Activated effector memory CD4-positive, alpha-beta T cell treated with anti-CD3 and anti-CD28 coated beads, Interleukin-2, amount 50 U/mL, for 16 hours (primary cell): Measurements from ENCODE around the gene ATP6V1E1.
"Not testable (repeated sequence)": the region's sequence is repeated elsewhere in the genome, so short reads cannot be mapped to it uniquely, and the experiment has no call there.

ENCODE experiments used
- DNase-seq: peaks from one replicate; pipeline ENCODE4 v3.0.0-alpha.2; 2020

The ATP6V1E1 gene

DNA sequence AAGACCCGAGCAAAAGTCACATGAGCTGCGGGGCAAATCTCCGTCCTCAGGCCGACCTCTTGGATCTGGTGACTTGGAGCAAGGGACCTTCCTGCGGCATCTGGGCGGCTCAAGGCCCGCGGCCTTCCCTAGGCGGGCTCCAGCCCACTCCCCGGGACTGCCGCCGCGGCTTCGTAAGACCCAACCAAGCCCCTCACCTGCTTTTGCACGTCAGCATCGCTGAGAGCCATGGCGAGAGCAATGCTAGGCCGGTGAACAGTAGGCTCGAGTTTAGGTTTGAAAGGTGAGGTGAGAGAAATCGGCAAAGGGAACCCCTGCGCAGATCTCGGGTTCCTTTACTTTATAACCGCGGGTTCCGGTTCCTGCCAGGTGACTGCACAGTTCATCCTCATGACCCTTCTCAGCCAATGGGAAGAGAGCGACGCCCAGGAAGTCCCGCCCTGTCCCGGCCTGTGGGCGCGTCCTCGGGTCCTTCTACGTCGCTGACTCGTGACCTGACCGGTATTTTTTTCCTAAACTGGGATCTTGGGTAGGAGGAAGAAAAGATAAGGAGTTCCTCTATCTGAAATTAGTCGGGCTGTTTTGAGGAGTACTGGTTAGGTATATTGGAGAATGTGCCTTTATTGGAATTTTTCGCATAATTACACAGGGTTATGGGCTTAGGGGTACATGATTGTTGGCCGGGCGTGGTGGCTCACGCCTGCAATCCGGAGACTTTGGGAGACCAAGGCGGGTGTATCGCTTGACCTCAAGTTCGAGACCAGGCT, at the start of gene ATP6V1E1:
Gene ATP6V1E1, minus strand, starts transcription at position 344 of the 767 bp plus-strand sequence. Its CDS starts 114 bp downstream, at position 230.
- DNase-seq = peak; percentile 99

DNA sequence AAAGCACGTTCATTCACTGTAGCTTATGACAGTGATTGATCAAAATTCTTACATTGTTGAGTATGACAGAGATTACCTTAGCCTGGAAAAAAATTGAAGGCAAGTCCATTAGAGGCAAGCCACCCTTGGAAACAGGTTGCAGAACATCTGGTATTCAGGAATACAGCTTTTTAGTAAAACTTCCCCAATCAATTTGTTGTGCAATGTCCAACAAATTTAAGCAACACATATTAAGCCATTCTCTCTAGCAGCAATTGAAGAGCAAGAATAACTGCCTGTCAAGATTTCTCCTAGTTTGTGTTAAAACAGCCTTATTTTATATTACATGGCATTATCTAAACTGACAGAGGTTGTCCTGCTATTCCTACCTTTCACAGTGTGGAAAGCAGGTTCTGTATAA, 47.0 kb upstream of the ATP6V1E1 start:
- no peak for DNase-seq

DNA sequence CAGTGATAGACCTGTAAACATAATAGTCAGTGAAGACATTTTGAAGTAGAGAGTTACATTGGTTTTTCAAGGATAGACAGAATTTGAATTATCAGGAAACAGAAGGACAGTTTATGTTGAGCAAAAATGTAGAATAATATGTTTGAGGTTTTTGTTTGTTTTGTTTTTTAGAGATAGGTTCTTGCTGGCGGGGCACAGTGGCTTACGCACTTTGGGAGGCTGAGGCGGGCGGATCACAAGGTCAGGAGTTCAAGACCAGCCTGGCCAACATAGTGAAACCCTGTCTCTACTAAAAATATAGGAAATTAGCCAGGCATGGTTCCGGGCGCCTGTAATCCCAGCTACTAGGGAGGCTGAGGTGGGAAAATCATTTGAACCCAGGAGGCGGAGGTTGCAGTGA, 45.6 kb upstream of the ATP6V1E1 start:
- DNase-seq = no peak

DNA sequence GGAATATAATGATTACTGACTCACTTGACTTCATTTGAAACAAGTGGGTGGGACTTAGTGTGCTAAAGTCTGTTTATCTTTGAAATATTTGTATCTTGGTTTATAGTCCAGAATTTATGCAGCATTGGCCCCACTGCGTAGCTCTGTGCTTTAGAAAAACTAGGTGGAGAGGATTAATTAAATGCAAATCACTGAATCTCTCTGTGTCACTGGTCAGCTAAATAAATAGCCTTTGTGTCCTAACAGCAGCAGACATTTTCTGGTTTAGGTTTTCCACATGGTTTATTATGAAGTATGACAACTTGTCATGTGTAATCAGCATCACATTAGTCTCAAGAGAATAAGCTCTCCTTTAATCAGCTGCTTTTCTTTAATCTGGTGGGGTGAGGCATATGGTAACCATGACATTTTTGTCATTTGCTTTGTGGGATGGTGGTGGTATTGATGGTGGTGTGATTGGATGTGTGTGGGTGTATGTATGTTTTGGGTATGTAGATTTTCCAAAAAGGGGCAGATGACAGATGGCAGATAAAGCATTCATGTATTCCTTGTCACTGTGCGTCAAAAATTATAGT, 44.0 kb upstream of the ATP6V1E1 start:
- DNase-seq = no peak

DNA sequence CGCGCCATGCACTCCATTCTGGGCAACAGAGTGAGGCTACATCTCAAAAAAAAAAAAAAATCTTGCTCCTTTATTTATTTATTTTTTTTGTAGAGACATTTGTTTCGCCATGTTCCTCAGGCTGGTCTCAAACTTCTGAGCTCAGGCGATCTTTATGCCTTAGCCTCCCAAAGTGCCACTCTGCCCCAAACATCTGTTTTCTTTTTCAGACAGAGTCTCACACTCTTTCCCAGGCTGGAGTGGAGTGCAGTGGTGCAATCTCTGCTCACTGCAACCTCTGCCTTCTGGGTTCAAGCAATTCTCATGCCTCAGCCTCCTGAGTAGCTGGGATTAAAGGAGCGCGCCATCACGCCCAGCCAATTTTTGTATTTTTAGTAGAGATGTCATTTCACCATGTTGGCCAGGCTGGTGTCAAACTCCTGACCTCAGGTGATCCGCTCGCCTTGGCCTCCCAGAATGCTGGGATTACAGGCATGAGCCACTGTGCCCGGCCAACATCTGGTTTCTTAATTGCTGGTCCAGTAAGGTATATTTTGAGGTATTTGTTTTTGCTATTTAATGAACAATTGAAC, 43.1 kb upstream of the ATP6V1E1 start:
- not testable (repeated sequence) for DNase-seq

DNA sequence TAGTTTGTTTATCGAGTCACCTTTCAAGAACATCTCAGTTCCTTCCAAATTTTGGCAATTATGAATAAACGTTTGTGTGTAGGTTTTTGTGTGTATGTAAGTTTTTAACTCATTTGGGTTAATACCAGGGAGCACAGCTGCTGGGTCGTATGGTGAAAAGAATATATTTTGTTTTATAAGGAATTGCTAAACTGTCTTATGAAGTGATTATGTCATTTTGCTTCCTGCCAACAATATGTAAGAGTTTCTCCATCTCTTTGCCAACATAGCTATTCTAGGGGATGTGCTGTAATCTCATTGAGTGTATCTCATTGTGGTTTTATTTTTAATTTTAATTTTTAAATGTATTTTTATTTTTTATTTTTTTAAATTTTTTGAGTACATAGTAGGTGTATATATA, 37.3 kb upstream of the ATP6V1E1 start:
- no peak for DNase-seq

DNA sequence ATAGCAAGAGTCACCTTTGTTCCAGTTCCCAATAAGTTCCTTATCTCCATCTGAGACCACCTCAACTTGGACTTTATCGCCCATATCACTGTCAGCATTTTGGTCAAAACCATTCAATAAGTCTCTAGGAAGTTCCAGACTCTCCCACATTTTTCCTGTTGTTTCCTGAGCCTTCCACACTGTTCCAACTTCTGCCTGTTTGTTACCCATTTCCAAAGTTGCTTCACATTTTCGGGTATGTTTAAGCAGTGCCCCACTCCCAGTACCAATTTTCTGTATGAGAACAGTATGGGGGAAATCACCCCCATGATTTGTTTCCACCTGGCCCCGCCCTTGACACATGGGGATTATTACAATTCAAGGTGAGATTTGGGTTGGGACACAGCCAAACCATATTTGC, 36.7 kb upstream of the ATP6V1E1 start:
- DNase-seq = no peak

DNA sequence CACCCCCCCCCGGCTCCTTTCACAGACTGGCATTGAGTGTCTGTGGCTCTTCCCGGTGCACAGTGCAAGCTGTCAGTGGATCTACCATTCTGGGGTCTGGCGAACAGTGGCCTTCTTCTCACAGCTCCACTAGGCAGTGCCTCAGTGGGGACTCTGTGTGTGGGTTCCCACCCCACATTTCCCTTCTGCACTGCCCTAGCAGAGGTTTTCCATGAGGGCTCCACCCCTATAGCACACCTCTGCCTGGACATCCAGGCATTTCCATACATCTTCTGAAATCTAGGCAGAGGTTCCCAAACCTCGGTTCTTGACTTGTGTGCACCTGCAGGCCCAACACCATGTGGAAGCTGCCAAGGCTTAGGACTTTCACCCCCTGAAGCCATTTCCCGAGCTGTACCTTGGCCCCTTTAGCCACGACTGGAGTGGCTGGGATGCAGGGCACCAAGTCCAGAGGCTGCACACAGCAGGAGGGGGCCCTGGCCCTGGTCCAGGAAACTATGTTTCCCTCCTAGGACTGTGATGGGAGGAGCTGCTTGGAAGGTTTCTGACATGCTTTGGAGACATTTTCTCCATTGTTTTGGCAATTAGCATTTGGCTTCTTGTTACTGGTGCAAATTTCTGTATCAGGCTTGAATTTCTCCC, 36.0 kb upstream of the ATP6V1E1 start:
- no peak for DNase-seq

DNA sequence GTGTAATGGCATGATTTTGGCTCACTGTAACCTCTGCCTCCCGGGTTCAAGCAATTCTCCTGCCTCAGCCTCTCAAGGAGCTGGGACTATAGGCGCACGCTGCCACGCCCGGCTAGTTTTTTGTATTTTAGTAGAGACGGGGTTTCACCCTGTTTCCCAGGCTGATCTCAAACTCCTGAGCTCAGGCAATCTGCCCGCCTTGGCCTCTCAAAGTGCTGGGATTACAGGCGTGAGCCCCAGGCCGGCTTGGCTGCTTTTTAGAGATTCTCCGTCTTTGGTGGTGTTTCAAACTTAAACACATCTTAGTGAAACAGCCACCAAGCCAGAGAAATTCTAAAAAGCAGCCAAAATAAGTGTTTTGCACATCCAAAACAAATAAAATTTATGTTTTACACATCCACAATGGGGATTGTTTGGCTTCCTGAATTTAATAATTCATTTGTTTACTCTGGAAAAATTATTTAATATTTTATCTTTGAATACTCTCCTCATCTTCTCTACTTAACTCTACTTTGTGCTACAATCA, 28.4 kb upstream of the ATP6V1E1 start:
- no peak for DNase-seq

DNA sequence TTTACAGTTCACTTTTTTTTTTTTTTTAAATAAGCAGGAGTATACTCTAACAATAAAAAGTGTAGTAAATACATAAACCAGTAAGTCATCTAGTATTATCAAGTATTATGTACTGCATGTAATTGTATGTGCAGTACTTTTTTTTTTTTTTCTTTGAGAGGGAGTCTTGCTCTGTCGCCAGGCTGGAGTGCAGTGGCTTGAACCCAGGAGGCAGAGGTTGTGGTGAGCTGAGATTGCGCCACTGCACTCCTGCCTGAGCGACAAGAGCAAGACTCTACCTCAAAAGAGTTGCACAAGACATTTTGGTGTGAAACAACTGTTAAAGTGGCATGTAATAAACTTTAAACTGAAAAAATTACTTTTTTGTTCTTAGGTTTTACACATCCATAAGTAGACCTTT, 26.7 kb upstream of the ATP6V1E1 start:
- no peak for DNase-seq

DNA sequence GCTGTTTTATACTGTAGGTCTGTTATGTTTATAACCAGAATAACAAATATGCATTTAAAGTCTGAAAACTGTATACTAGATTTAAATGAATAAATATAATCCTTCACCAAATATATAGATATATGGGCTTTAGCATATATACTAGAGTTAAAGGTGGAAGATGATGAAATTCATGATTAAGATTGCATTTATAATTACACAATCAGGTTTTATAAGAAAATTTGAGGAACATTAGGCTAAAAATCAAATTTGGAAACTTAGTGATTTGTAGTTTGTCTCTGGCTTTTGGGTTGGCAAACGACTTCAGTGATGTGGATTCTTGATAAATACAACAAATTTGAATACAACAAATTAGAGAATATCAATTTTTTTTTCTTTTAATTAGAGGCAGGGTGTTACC, 20.0 kb upstream of the ATP6V1E1 start:
- no peak for DNase-seq

DNA sequence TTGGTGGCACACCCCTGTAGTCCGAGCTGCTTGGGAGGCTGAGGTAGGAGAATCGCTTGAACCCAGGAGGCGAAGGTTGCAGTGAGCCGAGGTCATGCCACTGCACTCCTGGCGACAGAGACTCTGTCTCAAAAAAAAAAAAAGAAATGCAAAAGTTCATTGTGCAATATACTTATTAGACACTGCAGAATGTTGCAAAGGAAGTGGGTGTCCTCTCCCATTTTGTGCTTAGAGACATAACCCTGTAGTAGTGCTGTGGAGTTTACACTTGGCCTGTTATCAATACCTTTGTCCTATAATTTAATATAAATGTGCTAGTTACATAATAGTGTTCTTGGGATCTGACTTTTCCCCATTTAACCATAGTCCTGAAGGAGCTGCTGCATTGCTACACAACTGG, 19.4 kb upstream of the ATP6V1E1 start:
- no peak for DNase-seq

DNA sequence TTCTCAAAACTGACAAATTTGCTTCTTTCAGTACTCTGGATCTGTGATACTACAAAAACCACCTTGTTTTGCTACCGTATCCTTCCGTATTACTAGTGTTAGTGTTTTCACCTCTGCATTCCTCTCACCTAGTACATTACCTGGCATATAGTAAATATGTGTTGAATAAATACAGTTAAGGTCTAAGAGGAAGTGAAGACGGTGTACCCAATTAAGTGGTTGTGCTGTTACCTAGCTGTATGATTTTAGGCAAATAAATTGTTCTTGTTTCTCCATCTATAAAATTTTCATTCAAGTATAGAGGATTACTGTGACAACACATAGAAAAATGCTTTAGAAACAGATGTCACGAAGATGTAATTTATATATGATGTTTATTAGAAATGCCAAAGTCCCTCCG, 18.9 kb upstream of the ATP6V1E1 start:
- DNase-seq = no peak

DNA sequence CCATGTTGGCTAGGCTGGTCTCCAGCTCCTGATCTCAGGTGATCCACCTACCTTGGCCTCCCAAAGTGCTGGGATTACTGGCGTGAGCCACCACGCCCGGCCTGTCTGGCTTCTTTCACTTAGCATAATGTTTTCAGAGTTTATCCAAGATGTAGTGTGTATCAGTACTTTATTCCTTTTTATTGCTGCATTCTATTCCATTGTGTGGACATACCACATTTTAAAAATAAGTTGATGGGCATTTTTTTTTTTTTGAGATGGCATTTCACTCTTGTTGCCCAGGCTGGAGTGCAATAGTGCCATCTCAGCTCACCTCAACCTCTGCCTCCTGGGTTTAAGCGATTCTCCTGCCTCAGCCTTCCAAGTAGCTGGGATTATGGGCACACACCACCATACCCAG, 13.8 kb upstream of the ATP6V1E1 start:
- not testable (repeated sequence) for DNase-seq

DNA sequence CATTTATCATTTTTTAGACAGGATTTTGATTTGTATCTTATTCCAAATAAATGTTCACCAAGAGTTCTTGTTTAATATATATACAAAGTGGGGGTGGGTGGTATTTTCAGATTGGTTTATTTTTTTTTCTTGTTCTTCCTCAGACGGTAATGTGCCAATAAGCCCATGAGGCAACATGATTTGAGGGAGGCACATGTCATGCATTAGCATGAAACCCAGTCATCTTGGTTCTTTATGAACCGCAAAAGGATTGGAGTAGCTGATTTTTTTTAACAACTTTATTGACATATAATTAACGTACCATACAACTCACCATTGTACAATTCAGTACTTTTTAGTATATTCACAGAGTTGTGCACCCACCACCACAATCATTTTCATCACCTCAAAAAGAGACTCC, 12.7 kb upstream of the ATP6V1E1 start:
- DNase-seq = no peak

DNA sequence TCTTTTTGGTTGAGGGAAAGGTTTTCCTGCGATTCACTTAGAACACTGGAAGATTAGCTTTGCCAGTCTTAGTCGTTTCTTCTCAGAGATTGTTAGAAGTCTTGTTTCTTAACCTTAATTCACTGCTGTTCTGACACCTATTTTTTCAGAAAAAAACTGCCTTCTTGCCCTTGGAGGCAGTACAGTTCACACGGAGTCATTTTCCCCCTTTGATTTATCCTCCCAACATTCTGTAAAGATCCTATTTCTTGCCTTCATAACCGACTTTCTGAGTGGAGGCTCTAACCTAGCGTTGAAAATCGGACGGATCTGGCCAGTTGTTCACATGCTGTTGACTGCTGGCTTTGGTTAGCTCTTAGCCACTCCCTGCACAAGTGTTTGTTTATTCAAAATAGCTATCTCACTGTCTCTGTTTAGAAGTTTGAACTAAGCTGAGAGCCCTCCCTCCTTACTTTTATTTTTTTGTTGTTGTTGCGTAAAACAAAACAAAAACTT, 10.7 kb upstream of the ATP6V1E1 start:
- peak; percentile 60 for DNase-seq

DNA sequence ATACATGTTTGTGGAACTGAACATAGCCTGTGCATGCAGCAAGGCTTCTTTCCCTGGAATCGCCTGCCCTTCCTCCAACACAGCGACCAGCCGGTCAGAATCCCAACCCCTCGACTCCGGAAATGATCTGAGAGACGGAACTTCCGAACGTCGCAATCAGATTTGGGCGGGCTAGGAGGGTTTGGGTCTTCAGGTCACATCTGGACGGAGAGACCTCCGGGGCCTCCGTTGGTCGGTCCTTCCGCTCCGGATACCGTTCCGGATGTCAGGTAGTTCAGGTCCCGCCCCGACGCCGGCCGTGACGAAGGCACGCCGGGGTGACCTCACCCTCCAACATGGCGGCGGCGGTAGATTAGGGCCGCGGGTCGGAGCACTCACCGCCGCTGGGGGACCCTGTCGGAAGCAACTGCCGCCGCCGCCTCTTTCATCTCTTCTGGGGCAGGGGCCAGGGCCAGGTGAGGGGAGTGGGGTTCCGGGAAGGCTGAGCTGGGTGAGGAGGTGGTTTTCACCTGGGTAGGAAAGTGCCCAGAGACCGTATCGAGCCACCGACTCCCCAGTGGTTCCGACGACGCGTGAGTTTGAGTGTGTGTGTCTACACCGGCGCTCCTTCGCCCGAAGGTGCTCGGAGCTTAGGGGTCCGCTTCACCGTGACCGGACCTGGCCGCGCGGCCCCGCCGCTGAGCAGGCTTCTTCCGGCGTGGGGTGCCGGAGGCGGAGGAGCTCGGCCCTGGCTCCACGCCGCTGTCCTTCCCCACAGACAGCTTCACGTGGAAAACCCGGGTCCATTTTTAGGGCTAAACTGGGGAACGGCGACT, 10.1 kb upstream of the ATP6V1E1 start, which contains the start of gene BCL2L13:
Gene BCL2L13, plus strand, starts transcription at position 326 of the 815 bp plus-strand sequence. CDS start 16,955 bp downstream, outside the sequence.
- DNase-seq = peak; percentile 96

DNA sequence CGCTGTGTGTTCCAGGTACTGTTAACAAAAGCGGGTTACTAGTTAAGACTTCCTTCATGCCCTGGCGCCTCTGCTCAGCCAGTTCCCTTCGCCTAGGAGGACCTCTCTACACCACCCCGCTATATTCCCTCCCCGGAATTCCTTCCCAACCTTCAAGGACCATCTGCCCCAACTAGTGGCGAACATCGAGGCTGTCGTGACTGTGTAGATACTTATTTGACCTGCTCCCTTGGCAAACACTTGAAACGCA, 9.6 kb upstream of the ATP6V1E1 start:
- DNase-seq = no peak

DNA sequence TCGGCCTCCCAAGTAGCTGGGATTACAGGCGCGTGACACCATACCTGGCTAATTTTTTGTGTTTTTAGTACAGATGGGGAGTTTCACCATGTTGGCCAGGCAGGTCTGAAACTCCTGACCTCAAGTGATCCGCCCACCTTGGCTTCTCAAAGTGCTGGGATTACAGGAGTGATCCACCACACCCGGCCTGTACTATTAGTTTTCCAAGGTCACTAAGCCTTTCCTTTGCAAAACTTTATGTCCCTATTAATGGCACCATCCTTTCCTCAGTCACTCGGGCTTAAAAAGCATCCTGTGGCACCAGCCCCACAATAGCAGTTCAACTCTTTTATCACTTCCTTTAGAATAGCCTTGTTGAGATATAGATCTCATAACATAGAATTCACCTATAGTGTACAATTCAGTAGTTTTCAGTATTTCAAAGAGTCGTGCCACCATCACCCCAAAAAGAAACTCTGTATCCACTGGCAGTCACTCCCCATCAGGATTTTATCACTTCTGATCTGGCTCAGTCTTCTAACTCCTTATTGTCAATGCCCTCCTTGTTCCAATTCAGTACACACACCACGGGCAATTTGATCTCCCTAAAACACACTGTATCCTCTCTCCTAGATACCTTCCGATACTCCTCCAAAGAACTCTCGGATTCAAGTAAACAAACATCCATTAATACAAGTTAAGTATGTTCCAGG, 9.1 kb upstream of the ATP6V1E1 start:
- DNase-seq = peak; percentile 24

DNA sequence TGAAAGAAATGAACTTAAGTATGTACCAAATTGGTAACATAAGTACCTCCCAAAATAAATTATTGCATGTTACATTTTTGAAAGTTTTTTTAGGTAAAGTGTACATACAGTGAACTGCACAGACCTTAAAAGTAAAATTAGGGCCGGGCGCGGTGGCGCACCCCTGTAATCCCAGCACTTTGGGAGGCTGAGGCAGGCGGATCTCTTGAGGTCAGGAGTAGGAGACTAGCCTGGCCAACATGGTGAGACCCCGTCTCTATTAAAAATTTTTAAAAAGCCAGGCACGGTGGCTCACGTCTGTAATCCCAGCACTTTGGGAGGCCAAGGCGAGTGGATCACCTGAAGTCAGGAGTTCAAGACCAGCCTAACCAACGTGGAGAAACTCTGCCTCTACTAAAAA, 8.3 kb upstream of the ATP6V1E1 start:
- peak; percentile 38 for DNase-seq

DNA sequence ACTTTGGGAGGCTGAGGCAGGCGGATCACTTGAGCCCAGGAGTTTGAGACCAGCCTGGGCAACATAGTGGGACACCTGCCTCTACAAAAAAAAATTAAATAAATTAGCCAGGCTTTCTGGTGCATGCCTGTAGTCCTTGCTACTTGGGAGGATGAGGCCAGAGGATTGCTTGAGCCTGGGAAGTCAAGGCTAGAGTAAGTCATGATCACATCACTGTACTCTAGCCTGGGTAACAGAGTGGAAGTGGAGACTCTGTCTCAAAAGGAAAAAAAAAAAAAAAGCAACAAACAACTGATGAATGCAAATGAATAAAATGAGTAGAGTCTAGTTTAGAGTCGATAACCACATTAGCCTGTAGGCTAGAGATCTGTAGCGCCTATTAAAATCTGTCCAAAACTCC, 6.1 kb upstream of the ATP6V1E1 start:
- peak; percentile 27 for DNase-seq

DNA sequence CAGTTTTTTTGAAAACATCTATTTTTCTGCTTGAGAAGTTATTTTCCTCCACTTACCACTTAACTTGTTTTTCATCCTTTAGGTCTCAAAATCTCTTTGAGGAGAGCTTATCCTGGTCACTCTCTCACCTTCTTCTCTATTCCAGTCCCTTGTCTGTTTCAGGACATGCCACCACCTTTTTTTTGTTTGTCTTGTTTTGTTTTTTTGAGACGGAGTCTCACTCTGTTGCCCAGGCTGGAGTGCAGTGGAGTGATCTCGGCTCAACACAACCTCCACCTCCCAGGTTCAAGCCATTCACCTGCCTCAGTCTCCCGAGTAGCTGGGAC, 5.4 kb upstream of the ATP6V1E1 start:
- DNase-seq = no peak
